ENCODE data around the gene RIMBP2. TPM values are rescaled to one million over a fixed set of nuclear protein-coding genes. Genes with fewer than 3 reads are reported as not detected.

Gene RIMBP2
- total RNA-seq, 1 experiment from 2014 or later = not detected

DNA sequence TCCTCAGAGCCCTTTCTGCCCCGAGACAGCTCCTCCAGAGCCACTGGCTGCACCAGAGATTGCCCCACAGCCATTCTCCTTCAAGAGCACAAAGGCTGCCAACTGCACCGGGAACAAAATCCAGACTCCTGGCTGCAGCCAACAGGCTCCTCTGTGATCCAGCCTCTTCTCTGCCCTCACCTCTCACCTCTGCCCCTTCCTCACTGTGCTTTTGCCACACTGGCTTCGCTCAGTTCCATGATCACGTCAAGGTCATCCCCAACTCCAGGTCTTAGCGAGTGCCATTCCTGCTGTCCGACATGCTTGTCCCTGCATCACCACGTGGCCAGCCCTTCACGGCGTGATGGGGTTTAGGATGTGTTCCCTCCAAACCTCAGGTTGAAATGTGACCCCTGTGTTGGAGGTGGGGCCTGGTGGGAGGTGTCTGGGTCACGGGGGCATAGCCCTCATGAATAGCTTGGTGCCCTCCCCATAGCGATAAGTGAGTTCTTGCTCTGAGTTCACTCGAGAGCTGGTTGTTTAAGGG is 229.1 kb downstream of the RIMBP2 start:
- ChIA-PET CTCF (no interaction called here), POLR2A (no interaction called here)
- H3K4me3 Mint-ChIP-seq (ENCODE audit: unreplicated experiment) = no peak overlapping the region
- no peaks in the 10 kb centered on the region for H3K27me3 ChIP-seq (replicated peaks; ENCODE audit: control insufficient read depth, insufficient read depth, low read length)
- no peak overlapping the region for H3K27ac Mint-ChIP-seq (ENCODE audit: unreplicated experiment)
- no TSS peak for BruUV-seq (replicated peaks)
- 0 out of 2 replicates have a peak, but pooled peaks cover 3% of the 10 kb centered on the region for H3K9me3 ChIP-seq
- no peaks in the 10 kb centered on the region for H3K4me1 ChIP-seq
- H3K4me3 ChIP-seq (ENCODE audit: low read depth, low read length) = no peak overlapping the region
- intact Hi-C loops (cut with micrococcal nuclease; ENCODE audit: unreplicated experiment) = no loop called here
- DNase-seq = no peak
- no peaks in the 10 kb centered on the region for H3K36me3 ChIP-seq (ENCODE audit: control insufficient read depth, insufficient read depth, low read length)
- no peaks in the 10 kb centered on the region for H3K36me3 Mint-ChIP-seq (ENCODE audit: insufficient read depth, unreplicated experiment)
- no peaks in the 10 kb centered on the region for H3K4me1 Mint-ChIP-seq (ENCODE audit: low read depth, unreplicated experiment)
- TF ChIP-seq, protein P1, sequence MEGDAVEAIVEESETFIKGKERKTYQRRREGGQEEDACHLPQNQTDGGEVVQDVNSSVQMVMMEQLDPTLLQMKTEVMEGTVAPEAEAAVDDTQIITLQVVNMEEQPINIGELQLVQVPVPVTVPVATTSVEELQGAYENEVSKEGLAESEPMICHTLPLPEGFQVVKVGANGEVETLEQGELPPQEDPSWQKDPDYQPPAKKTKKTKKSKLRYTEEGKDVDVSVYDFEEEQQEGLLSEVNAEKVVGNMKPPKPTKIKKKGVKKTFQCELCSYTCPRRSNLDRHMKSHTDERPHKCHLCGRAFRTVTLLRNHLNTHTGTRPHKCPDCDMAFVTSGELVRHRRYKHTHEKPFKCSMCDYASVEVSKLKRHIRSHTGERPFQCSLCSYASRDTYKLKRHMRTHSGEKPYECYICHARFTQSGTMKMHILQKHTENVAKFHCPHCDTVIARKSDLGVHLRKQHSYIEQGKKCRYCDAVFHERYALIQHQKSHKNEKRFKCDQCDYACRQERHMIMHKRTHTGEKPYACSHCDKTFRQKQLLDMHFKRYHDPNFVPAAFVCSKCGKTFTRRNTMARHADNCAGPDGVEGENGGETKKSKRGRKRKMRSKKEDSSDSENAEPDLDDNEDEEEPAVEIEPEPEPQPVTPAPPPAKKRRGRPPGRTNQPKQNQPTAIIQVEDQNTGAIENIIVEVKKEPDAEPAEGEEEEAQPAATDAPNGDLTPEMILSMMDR (IDR thresholded peaks at IDR 0.05; ENCODE audit: insufficient read depth in 1 of 2, low read depth in 1 of 2, low read length in 1 of 2, severe bottlenecking in 1 of 2, unreplicated experiment in 1 of 2) = no peak
- H3K9me3 Mint-ChIP-seq (ENCODE audit: unreplicated experiment) = no peaks in the 10 kb centered on the region
- peaks cover 24% of the 10 kb centered on the region for H3K27me3 Mint-ChIP-seq (ENCODE audit: insufficient read depth, unreplicated experiment)

DNA sequence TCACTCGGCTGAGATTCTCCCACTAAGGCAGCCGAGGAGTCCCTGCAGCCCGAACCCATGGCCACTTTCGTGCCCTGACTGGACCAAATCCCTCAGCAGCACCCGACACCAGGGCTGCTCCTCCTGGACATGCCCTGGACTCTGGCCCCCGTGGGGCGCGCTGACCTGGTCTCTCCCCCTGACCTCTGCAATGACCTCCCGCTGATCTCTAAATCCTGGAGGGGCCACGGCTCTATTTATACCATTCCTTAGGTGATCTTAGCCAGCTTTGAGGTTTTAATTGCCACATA is 230.0 kb downstream of the RIMBP2 start:
- no peaks in the 10 kb centered on the region for H3K27me3 ChIP-seq (replicated peaks; ENCODE audit: control insufficient read depth, insufficient read depth, low read length)
- intact Hi-C loops (cut with micrococcal nuclease; ENCODE audit: unreplicated experiment) = no loop called here
- H3K9me3 ChIP-seq = 0 out of 2 replicates have a peak, but pooled peaks cover 3% of the 10 kb centered on the region
- no peaks in the 10 kb centered on the region for H3K4me1 Mint-ChIP-seq (ENCODE audit: low read depth, unreplicated experiment)
- H3K9me3 Mint-ChIP-seq (ENCODE audit: unreplicated experiment) = no peaks in the 10 kb centered on the region
- no peak overlapping the region for H3K27ac Mint-ChIP-seq (ENCODE audit: unreplicated experiment)
- TF ChIP-seq, protein P1 (IDR thresholded peaks at IDR 0.05; ENCODE audit: insufficient read depth in 1 of 2, low read depth in 1 of 2, low read length in 1 of 2, severe bottlenecking in 1 of 2, unreplicated experiment in 1 of 2) = no peak
- H3K36me3 Mint-ChIP-seq (ENCODE audit: insufficient read depth, unreplicated experiment) = no peaks in the 10 kb centered on the region
- no peak for DNase-seq
- no TSS peak for BruUV-seq (replicated peaks)
- no peaks in the 10 kb centered on the region for H3K4me1 ChIP-seq
- CTCF ChIA-PET = no interaction called here
- H3K4me3 Mint-ChIP-seq (ENCODE audit: unreplicated experiment) = no peak overlapping the region
- no peak overlapping the region for H3K4me3 ChIP-seq (ENCODE audit: low read depth, low read length)
- POLR2A ChIA-PET = no interaction called here
- H3K27me3 Mint-ChIP-seq (ENCODE audit: insufficient read depth, unreplicated experiment) = peaks cover 18% of the 10 kb centered on the region
- H3K36me3 ChIP-seq (ENCODE audit: control insufficient read depth, insufficient read depth, low read length) = no peaks in the 10 kb centered on the region

DNA sequence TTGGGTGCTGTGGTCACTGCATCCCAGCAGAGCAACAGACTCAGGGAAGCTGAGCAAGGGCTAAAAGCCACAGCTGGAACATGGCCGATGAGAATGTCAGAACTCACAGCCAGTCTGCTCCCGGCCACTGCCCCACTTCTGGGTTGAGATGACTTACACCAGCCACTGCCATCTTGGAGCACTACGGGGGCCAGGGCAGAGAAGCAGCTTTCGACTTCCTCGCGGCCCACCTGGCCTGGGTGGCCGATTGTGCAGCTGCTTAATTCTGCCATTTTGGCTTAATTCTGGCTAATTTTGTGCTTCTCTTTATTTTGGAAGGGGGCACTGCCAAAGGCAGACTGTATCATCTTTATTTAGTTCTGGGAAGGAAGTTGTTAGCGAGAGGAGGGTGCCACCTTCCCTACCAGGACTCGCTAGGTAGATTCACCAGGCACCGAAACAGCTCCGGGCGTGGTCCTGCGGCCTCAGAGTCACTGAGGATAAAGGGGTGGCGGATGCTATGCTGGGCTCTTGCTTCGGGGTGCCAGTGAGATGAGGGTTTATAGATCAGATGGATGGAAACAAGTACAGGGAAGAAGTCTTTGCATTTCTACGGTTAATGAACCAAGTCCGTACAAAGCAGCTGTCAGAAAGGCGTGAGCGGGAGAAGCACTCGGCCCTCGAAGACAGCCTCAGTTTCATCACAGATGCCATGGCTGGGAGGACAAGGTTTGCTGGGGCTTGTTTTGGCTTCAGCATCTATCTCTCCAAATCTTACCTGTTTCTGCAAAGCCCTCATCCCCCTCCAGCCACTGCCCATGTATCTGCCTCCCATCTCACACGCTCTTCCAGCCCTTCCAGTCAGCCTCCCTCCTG is 230.6 kb downstream of the RIMBP2 start:
- no peak for DNase-seq
- Histone ChIP-seq H3K27me3 (replicated peaks; ENCODE audit: control insufficient read depth, insufficient read depth, low read length) (no peaks in the 10 kb centered on the region), H3K36me3 (ENCODE audit: control insufficient read depth, insufficient read depth, low read length) (no peaks in the 10 kb centered on the region), H3K4me3 (ENCODE audit: low read depth, low read length) (no peak overlapping the region), H3K9me3 (0 out of 2 replicates have a peak, but pooled peaks cover 3% of the 10 kb centered on the region), H3K4me1 (no peaks in the 10 kb centered on the region)
- intact Hi-C loops (cut with micrococcal nuclease; ENCODE audit: unreplicated experiment) = no loop called here
- H3K4me1 Mint-ChIP-seq (ENCODE audit: low read depth, unreplicated experiment) = no peaks in the 10 kb centered on the region
- H3K27ac Mint-ChIP-seq (ENCODE audit: unreplicated experiment) = no peak overlapping the region
- no peaks in the 10 kb centered on the region for H3K36me3 Mint-ChIP-seq (ENCODE audit: insufficient read depth, unreplicated experiment)
- BruUV-seq (replicated peaks) = no TSS peak
- TF ChIP-seq, protein P1 (IDR thresholded peaks at IDR 0.05; ENCODE audit: insufficient read depth in 1 of 2, low read depth in 1 of 2, low read length in 1 of 2, severe bottlenecking in 1 of 2, unreplicated experiment in 1 of 2) = no peak
- no peak overlapping the region for H3K4me3 Mint-ChIP-seq (ENCODE audit: unreplicated experiment)
- peaks cover 18% of the 10 kb centered on the region for H3K27me3 Mint-ChIP-seq (ENCODE audit: insufficient read depth, unreplicated experiment)
- POLR2A ChIA-PET = no interaction called here
- CTCF ChIA-PET = no interaction called here
- no peaks in the 10 kb centered on the region for H3K9me3 Mint-ChIP-seq (ENCODE audit: unreplicated experiment)

All from Caco-2 (cell line).